HG03135 (cell line): ENCODE results near the gene ST6GALNAC6.

ENCODE experiments used
- ATAC-seq: cut with Tn5 transposase; IDR thresholded peaks from one replicate; pipeline ENCODE4 v1.9.1; 2021; ENCODE audit warnings: mild to moderate bottlenecking, moderate library complexity; ENCODE audit not compliant: unreplicated experiment

The ST6GALNAC6 gene

DNA sequence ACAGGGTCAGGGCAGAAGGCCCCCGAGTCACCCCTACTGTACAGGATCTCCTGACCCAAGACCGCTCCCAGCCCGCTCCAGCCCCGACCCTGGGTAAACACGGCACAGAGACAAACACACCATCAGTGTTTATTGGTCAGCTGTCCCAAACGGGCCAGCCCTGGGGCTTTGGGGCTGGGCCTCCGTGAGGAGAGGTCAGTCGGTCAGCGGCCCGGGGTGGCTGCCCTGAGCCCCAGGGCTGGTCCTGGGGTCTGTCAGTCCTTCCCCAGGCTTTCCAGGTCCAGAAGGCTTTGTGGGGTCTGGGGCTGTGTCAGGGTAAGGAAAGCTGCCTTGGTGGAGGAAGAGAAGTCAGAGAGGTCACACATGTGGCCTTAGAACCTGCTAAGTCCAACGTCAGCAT is 35.6 kb upstream of the ST6GALNAC6 start:
- no peak for ATAC-seq

DNA sequence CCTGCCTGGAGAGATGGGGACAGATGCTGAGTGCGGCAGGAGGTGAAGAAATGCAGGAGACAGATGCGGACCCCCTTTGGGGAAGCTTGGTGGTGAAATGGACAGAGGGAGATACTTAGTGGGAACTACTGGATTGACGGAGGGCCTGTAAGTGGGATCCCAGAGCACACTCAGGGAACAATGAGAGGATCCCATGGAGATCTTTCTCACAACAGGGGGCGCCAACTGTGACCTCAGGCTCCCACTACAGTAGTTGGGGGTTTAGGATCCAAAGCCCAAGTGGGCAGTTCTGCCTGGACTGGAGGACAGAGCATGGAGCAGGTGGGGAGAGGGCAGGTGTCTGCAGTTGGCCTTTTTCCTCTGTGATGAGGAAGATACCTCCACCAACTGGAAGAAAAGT is 34.8 kb upstream of the ST6GALNAC6 start:
- ATAC-seq = no peak

DNA sequence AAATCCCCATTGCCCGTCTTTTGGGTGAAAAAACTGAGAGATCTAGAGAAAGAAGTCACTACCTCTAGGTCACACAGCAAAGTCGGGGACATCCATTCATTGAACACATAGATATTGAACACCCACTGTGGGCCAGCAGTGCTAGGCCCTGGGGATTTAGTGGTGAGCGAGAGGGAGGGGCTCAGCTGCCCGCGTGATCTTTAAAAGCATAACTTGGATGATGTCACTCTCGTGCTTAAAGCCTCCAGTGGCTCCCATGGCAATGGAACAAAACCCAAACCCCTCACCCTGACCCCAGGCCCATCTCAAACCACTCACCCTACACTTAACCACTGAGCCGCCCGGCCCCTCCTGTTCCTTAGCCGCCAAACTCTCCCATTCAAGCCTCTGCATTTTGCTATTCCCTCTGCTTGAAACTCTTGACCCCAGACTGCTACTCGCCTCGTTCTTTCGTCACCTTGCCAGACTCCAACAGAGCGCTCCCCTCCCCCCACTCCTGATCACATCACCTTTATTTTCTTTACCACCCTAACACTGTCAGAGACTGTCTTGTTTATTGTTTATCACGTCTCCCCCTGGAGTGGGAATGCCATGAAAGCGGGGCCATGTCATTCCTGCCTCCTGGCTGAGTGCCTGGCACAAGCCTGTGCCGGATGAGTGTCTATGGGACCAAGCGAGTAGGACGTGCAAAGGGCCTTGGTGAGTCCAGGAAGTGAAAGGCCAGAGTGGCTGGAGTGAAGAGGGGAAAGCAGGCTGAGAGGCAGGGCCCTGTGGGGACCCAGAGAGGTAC is 31.9 kb upstream of the ST6GALNAC6 start:
- peak; percentile 30 for ATAC-seq

DNA sequence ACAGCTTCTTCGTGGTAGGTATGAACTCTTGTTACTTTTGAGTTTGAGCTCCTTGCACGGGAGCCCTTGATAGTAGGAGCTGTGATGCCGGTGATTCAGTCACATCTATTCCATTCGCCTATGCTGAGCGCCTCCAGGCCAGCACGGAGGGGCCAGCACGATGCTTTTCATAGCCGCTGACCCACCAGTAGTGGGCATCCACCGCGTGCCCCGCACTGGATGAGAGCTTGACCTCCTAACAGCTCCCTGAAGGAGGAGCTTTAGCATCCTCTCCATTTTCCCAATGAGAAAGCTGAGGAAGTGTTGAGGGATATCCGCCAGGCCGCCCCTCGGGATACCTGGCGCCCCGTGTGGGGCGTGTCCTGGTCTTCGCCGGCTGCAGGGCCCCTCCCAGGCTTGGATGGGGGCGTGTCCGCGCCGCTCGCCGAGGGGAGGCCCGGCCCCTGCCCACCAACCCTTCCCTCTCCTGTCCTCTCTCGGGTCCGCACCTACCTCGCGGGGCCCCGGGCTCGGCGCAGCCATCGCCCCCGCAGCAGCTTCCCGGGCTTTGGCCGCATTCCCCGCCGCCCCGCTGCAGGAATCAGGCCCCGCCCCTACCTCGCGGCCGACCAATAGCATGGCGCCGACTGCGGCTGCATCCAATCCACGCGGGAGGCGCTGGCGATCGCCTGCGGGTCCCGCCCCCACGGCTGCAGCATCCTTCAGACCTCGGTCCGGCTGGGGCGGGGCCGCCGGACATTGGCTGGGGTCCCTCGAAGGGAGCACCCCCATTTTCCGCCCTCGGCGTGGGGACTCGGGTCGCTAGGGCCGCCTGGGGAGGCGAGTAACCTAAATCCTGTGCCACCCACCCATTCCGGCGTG is 31.1 kb upstream of the ST6GALNAC6 start, which contains the start of gene PIP5KL1:
Gene PIP5KL1 (minus strand): TSS at position 547 of the 861 bp plus-strand sequence. CDS start 25 bp downstream, at position 522.
- peak; percentile 77 for ATAC-seq

DNA sequence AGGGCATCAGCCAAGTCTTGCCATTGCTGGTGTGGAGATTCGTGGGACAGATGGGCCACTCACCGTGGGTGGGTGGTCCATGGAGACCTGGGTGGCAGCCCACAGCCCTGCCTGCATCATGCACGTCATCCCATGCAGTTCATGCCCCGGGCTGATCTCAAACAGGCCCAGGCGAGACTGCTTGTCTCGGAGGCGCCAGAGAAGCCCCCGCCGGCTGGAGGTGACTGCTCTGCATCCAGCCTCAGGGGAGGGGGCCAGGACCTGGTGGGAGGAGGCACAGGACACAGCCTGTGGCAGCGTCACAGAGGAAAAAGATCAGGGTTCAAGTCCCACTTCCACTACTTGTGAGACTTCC is 30.2 kb upstream of the ST6GALNAC6 start:
- no peak for ATAC-seq

DNA sequence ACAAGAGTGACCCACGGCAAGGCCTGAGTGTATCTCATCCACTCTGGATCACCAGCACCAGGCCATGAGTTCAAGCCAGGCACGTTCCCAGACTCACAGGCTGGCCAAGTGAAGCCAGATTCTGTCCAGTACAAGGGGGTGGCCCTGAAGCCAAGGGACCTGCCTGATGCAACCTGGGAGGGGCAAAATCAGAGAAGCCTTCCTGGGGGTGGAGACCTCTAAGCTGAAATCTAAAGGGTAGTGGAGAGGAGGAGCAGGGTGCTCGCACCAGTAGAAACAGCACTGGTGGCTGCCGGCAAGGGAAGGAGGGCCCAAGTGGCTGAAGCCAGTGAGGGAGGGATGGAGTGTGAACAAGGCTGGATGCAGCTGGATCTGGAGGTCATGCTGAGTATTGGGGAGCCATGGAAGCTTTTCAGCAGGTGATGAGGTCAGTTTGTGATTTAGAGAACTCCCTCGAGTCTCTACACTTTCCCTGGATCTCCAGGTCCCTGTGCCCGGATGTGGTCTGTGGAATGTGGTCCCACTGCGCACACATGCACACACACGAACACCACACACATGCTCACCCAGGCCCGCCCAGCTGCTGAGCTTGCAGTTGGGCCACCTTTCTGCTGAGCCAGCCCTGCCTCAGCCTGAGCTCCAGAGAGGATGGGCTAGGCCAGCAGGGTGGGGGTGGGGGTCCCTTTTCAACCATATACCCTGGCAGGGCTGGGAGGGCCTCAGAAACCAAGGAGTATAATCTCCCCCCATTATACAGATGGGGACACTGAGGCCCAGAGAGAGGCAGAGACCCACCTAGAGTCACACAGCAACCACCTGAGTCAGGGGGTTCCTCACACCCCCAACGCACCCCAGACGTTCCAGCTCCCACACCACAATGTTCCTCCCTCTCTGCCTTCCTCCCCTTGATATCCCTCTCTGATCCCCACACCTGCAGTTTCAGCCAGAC is 29.5 kb upstream of the ST6GALNAC6 start:
- ATAC-seq = no peak

DNA sequence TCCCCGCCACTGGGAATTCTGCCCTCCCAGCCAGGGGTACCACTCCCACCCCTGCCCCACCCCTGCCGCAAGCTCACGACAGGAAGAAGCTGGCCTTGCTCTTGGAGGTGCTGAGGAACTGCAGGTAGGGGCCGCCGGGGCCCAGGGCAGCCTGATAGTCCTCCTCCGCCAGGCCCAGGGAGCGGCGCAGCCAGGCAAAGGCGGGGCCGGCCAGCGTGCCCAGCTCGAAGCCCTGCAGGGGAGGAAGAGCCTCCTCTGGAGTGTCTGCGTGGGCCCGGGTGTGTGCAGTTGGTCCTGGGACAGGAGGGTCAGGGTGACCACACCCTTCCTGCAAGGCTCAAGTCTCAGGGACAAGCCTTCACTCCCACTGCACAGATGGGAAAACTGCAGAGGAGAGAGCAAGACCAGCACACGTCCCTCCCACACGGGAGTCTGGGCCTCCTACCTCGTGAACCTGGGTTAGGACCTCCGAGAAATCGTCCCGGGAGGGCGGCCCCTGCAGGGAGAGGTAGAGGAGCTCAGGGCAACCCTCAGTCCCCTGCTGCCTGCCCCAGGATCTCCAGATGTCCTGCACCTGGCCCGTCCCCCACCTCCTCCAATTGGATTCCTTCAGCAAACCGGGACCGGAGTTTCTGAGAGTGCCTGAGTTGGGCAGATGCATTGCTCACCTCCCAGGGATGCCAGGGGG is 28.7 kb upstream of the ST6GALNAC6 start:
- ATAC-seq = no peak

DNA sequence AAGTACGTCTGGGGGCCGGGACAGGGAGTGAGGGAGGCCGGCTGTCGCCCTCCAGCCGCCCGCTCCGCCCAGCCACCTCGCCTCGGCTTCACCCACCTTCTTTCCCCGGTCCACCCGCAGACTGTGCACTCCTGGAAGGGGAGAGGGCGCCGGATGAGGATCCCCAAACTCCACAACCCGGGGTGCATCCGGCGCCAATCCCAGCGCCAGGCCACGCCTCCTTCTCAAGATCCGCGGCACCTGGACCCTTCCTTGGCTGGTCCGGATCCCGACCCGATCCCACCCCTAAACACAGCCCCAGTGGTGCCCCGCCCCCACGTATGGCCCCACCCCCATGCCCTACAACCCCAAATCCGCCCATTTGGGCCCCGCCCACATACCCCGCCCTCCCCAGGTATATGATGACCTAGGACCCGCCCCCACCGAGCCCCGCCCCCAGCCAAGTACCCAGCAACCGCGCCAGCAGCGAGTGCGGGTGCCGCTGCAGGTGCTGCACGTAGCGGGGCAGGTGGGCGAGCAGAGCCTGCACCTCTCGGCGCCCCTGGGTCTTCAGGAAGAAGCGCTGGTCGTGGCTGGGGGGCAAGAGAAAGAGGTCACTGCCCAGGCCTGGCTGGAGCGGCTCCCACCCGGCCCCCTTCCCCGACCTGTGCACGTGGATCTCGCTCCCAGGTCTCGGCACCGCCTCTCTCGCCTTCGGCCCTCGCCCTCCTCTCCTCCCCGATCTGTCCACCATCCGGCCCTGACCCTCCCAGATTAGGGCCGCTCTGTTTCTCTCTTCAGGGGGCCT is 28.0 kb upstream of the ST6GALNAC6 start:
- ATAC-seq = no peak

DNA sequence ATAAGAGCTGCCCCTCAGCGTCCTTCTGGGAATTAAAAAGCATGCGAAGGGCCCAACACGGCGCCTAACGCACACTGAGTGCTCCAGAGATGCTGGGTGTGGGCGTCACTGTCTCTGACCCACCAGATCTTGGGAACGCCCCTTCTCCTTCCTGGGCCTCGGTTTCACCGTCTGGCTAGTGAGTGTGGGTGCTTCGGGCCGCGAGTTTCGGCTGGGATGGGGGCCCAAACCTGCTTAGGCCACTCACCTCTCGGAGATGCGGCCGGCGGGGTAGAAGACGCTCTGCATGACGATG is 27.4 kb upstream of the ST6GALNAC6 start:
- no peak for ATAC-seq

DNA sequence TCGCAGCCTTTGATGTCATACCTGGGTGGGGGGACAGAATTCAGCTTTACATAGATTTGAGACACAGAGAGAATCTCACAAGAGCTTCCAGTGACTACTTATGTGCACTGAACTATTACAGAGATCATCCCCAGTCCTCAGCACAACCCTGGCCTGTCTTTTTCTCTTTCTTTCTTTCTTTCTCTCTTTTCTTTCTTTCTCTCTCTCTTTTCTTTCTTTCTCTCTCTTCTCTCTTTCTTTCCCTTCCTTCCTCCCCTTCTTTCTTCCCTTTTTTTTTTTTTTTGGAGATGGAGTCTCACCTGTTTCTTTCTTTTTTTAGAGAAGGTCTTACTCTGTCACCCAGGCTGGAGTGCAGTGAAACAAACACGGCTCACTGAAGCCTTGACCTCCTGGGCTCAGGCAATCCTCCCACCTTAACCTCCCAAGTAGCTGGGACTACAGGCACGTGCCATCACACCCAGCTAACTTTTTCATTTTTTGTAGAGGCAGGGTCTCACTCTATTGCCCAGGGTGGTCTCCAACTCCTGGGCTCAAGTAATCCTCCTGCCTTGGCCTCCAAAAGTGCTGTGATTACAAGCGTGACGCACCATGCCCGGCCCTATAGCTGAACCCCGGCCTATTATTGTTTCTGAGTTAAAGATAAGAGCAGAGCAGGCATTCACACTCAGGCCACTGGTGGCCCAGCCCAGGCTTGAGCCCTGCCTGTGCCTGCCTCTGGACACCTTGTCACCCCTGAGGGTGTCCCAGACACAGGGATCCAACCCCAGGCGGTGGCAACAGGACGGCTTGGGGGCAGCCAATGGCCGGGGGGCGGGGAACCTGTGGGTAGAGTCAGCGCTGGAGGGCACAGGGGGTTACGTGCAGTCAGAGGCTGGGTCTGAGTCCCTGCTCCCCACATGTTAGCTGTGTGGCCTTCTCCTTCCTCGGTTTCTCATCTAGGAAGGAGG is 26.8 kb upstream of the ST6GALNAC6 start:
- no peak for ATAC-seq

DNA sequence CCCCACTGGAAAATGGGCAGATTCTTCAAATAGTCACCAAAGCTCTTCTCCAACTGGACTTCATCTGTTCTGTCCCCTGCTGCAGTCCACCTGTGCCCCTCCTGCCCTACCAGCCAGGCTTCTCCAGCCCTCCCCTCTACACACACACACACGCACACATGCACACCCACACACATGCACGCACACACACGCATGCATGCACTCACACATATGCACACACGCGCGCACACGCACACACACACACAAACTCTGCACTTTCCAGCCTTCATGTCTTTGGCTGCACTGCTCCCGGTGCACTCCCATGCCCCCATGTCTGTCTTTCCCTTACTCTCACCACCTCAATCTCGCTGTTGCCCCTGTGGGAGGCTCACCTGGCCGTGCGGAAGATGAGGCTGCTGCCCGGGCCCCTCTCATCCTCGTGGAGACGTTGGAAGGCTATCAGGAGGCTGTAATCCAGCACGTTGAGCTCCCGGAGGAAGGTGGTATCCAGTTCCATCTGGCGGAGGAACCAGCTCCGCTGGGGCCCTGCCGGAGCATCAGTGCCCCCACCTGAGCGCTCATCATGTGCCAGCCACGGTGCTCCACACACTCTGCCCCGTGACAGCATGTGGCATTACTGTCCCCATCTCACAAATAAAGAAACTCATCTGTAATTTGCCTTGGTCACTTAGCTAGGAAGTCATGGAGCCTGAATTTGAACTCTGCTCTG is 25.5 kb upstream of the ST6GALNAC6 start:
- ATAC-seq = no peak

DNA sequence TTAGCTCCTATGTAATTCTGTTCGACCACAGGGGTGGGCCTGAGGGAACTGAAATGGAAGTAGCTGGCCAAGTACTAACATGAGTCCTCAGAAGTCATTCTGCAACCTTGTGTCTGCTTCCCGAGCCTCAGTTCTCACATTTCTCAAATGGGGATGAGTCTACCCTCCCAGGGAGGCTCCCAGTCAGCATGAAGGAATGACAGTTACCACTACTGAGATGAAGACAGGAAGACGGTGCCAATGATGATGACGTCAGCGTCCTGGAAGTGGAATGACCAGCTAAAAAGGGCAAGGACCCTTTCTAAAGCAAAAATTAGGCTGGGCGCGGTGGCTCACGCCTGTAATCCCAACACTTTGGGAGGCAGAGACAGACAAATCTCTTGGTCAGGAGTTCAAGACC is 24.4 kb upstream of the ST6GALNAC6 start:
- no peak for ATAC-seq

DNA sequence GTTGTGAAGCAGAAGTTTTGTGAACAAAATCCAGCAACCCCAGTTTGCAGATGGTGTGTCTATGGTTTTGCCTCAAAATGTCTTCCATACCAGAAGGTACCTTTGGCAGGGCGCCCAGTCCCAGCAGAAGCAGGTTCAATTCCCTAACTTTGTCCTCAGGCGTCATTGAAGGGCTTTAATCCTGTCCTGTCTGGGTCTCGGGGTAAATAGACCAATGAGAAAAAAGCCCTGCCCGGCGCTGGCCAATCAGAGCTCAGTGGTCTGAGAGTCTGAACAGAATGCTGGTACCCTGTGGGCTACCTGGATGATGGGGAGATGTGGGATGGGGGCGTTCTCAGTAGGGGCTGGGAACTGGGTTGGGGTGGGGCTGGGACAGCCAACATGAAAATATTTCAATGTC is 23.6 kb upstream of the ST6GALNAC6 start:
- ATAC-seq = no peak

DNA sequence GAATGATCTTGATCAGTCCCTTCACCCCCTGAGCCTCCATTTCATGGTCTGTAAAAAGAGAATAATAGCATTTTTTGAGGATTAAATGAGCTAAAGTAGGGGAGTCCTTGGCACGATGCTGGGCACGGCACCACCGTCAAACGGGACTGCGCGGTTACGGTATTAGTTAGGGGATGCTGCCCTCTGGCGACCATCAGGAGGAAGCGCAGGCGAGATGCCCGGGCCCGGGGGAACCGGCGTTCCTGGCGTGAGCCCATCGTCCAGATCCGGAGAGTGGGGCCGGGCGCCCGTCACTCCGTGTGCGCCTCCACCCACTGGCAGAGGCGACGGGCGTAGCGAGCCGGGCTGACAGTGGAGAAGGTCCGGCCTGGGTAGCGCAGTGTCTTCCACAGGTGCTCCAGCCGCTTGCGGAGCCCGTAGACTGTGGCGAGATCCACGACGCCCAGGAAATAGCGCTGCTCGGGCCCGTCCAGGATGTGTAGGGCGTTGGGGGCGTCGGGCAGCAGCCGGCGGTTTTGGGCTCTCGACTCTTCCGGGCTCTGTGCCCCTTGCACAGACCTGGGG is 22.2 kb upstream of the ST6GALNAC6 start:
- no peak for ATAC-seq

DNA sequence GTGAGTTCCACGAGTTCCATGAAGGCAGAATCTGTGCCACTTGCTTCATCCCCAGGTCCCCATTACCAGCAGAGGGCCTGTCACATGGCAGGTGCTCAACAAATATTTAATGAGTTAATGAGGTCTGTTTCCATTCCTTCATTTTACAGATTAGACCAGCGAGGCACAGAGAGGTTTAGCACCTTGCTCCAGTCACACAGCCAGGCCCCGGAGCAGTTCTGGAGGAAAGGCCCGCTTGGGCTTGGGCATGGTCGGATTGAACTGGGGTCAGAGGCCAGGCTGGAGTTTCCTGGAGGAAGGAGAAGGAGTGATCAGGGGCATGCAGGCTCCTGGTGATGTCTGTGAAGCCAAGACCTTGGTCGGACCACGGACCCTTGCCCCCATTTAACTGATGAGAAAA is 21.4 kb upstream of the ST6GALNAC6 start:
- no peak for ATAC-seq

DNA sequence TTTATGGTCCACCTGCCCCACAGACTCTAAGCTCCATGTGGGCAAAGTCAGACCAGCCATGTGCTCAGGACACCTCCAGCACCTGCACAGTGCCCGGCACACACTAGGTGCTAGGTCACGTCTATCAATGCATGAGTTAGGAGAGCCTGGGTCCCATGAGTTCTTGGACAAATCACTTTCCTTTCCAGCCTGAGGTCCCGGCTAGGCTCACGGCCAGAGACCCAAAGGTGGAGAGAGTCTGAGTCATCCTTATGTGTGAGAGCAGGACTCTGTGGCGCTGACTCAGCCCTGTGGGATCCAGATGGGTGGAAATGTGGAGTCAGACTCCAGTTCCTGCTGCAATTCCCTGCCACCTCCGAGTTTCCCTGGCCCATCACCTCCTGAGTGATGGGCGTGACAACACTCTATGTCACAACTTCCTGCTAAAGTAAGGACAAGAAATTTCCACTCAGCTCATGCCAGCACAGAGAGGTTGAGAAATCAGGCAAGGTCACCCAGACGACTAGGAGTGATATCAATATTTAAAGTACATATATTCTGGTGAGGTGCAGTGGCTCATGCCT is 19.9 kb upstream of the ST6GALNAC6 start:
- ATAC-seq = no peak
